NCI-H2107 treated with DMSO at 0.1 percent for 48 hours (cell line): ENCODE measurements around the gene CLIC4.
"Not testable (repeated sequence)": the region's sequence is repeated elsewhere in the genome, so short reads cannot be mapped to it uniquely, and the experiment has no call there.

Source experiments
- DNase-seq: peaks from one replicate; lab custom pipeline; 2025; ENCODE audit not compliant: unreplicated experiment; lab: John Stamatoyannopoulos, UW

The CLIC4 gene

GRCh38 chr1:24872061-24872850 lies 127.0 kb downstream of the CLIC4 start:
- DNase-seq, result no peak

GRCh38 chr1:24873148-24873547 lies 127.9 kb downstream of the CLIC4 start:
- no peak for DNase-seq

GRCh38 chr1:24874056-24874455 lies 128.8 kb downstream of the CLIC4 start:
- DNase-seq, result no peak

DNA sequence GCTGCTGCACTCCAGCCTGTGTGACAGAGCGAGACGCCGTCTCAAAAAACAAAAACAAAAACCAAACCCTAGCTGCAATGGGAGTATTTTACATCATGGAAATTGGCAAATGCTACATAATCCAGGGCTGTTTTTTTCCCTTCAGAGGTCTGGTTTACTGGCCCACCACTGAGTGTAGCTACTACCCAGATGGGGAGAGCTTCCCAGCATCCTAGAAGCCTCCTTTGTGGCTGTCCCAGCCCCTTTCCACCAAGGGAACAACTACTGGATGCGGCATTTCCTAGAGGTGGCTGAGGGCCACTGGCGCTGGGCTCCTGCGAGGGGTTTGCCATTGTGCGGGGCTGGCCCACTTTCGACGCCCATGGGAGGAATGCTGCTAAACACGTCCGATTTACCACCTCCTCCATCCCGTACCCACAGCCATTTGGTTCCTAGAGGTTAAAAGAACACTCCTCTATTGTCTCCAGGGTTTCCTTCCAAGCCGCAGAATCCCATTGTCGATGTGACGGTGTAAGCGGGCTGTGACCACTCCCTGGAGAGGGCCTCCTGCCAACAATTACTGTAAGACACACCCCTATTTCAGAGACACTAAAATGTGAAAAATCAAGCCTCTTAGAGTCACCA lies 129.5 kb downstream of the CLIC4 start:
- no peak for DNase-seq

- DNase-seq, result no peak
These were observed 130.0 kb downstream of the CLIC4 start for GRCh38 chr1:24875257-24875656.

- DNase-seq, result no peak
These were observed 130.8 kb downstream of the CLIC4 start for GRCh38 chr1:24875991-24876506.

DNA sequence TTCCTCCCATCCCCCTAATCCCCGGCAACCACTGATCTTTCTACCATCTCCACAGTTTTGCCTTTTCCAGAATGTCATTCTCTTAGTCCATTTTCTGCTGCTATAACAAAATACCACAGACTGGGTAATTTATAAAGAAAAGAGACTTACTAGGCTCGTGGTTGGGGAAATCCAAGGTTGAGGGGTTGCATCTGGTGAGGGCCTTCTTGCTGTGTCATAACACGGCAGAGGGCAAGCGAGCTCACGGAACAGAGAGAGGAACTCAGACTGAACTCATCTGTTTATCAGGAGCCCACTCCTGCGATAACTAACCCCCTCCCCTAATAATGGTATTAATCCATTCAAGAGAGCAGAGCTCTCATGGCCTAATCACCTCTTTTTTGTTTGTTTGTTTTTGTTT lies 132.8 kb downstream of the CLIC4 start:
- no peak for DNase-seq

DNA sequence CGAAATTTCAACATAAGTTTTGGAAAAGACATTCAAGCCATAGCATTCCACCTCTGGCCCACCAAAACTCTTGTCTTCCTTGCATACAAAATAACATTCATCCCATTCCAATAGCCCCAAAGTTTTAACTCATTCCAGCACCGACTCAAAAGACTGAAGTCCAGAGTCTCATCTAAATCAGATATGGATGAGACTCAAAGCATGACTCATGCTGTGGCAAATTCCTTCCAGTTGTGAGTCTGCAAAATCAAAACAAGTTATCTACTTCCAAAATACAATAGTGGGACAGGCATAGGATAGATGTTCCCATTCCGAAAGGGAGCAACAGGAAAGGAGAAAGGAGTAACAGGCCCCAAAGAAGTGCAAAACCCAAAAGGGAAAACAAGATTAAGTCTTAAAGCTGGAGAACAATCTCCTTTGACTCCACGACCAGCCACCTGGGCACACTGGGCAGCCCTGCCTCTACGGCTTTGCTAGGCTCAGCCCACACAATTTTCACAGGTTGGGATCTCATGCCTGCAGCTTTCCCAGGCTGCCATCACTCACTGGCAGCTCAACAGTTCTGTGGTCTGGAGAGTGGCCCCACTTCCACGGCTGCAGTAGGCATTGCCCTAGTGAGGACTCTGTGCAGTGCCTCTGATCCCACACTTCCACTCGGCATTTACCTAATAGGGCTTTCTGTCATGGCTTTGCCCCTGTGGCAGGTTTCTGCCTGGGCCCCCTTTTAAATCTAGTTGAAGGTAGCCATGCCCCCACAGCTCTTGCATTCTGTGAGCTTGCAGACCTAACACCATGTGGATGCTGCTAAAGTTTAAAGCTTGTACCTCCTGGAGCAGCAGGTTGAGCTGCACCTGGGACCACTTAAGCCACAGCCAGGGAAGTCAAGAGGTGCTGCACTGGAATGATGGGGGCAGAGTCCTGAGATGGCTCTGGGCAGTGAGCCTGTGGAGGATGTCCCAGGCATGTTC lies 133.8 kb downstream of the CLIC4 start:
- DNase-seq, result no peak

DNA sequence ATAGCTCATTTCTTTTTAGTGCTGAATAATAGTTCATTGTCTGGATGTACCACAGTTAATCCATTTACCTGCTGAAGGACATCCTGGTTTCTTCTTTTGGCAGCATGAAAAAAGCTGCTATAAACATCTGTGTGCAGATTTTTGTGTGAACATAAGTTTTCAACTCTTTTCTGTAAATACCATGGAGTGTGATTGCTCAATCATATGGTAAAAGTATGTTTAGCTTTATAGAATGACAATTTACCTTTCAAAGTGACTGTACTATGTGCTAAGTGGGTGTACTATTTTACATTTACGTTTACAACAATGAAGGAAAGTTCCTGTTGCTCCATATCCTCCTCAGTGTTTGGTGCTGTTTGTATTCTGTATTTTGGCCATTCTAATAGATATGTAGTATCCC lies 135.8 kb downstream of the CLIC4 start:
- DNase-seq, result no peak

GRCh38 chr1:24884751-24885150 lies 139.5 kb downstream of the CLIC4 start:
- no peak for DNase-seq

DNA sequence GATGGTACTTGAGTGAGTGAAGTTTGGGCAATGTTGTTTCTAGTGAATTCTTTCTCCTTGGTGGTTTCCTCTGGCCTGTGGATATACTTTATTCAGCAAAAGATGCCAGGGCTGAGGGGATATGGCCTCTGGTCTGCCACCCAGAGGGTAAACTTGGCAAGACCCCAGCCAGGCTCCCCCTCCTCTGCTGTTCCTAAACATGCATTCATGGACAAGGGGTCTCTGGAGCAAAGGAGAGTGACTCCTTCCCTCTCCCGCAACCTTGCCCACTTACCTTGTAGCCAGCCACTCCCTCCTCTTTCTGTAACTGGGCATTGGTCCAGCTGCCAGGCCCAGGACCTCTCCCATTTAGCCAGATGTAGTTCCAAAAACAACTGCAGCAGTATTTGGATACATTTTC lies 141.0 kb downstream of the CLIC4 start:
- DNase-seq, result no peak

DNA sequence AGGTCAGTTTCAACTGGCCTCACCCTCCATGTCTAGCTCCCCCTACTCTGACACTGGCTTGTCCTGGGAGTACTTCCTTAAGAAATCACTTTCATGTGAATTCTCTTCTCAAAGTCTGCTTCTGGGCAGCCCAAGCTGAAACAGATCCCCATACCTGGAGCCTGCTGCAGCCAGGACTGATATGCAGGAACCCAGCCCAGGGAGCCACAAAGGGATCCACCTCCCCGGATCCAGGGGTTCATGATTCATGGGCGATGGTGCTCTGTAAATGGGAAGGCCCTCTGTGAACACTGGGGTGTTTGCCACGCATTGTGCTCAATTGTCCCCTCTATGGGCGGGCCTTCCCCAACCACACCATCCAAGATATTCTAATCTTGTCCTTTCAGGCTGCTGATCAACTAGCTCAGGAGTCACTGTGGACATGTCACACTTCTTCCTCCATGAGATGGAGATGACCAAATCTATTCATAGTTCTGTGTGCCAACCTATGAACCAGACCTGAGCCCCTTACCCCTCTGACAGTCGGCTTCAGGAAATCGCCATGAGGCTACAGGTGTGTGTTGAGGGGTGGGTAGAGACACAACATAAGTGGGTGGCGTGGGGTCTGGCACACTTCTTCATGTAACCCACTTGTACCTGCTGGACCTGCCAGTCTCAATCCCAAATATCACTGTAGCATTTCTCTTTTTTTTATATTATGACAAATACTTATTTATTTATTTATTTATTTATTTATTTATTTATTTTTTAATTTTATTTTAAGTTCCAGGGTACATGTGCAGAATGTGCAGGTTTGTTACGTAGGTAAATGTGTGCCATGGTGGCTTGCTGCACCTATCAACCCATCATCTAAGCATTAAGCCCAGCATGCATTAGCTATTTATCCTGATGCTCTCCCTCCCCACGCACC lies 143.1 kb downstream of the CLIC4 start:
- DNase-seq, result no peak

DNA sequence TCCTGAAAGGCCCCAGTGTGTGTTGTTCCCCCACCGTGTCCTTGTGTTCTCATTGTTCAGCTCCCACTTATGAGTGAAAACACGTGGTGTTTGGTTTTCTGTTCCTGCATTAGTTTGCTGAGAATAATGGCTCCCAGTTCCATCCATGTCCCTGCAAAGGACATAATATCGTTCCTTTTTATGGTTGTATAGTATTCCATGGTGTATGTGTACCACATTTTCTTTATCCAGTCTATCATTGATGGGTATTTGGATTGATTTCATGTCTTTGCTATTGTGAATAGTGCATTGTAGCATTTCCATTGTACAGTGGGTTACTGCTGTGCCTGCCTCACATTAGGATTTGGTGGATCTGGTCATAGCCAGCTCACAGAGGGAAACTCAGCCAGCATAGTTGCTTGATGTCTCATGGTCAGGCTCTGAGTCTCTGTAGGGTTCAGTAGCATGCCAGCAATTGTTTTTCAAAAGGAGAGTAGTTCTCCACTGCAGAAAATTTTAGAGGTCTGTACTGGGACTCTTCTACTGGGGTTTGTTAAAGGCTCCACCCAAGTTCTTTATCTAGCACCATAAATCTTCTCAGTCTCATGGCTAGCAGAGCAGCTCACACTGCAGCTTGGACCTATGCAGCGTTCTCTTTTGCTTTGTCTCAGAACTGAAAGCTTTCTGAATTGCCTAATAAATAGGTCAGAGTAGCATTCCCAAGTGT lies 143.9 kb downstream of the CLIC4 start:
- no peak for DNase-seq

GRCh38 chr1:24890887-24891286 lies 145.6 kb downstream of the CLIC4 start:
- DNase-seq, result no peak

DNA sequence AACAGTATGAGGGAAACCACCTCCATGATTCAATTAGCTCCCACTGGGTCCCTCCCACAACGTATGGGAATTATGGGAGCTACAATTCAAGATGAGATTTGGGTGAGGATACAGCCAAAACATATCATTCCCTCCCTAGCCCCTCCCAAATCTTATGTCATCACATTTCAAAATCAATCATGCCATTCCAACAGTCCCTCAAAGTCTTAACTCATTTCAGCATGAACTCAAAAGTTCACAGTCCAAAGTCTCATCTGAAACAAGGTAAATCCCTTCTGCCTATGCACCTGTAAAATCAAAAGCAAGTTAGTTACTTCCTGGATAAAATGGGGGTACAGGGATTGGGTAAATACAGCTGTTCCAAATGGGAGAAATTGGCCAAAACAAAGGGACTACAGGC lies 146.1 kb downstream of the CLIC4 start:
- not testable (repeated sequence) for DNase-seq

- DNase-seq, result no peak
These were observed 147.2 kb downstream of the CLIC4 start for GRCh38 chr1:24892188-24893153.

GRCh38 chr1:24893431-24893830 lies 148.2 kb downstream of the CLIC4 start:
- DNase-seq, result no peak
